Astrocyte of the hippocampus (primary cell): ENCODE data around the gene GTF2IRD1.
A peak's percentile ranks its signal among the peaks of the same experiment; 100 is the strongest.
"Not testable (repeated sequence)": the region's sequence is repeated elsewhere in the genome, so short reads cannot be mapped to it uniquely, and the experiment has no call there.

Experiments
- DNase-seq: peaks from one replicate; pipeline ENCODE4 v3.0.0; 2011; ENCODE audit warnings: low read depth, low spot score

GTF2IRD1 gene

DNA sequence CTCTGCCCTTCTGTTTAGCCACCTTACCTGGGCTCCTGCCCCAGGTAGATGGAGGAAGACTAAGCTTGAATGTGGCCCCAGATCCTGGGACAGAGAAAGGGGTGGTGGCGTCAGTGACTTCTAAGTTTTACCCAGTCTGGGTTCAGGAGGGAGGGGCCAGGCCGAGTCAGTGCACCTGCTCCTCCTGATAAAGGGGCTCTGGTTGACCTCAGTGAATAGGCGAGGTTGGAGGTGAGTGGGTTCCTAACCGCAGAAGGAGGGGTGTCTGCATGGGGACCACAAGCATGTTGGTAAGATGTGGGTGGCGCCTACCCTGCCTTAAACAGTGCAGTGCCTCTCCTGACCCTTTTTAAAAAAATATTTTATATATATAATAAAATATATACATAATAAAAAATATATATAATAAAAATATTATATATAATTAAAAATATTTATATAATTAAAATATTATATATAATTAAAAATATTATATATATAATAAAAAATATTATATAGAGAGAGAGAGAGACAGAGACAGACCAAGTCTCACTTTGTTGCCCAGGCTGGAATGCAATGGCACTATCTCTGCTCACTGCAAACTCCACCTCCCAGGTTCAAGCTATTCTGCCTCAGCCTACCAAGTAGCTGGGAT, 106.5 kb downstream of the GTF2IRD1 start:
- DNase-seq, result no peak

DNA sequence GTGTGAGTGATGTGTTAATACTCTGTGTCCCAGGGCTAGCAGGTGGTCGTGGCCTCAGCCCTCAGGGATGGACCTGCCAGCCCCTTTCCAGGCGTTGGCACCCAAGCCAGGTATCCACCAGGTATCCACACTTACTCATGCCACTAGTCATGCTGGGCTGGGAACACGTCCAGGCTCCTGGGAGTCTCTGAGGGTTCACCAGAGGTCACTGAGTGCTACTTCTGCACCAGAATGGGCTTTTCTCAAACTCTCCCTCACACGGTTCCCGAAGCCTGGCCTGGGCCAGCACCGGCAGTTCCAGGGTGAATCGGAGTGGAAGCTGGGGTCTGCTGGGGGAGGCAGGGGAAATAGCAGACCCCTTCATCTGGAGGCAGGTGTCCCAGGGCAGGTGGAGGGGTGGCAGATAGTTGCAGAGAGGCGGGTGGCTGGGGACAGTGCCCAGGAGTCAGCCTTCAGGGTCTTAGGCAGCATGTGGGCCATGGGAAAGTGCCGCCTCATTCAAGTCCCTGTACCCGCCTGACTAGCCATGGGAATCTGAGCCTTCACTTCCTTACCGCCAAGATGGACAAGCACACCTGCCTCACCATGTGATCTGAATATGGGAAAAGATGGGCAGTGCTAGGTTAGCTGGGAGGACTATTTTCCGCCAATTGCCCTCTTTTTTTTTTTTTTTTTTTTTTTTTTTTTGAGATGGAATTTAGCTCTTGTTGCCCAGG, 108.3 kb downstream of the GTF2IRD1 start:
- no peak for DNase-seq

- DNase-seq, result not testable (repeated sequence)
Measured at GRCh38 chr7:74563639-74564038, 109.9 kb downstream of the GTF2IRD1 start.

DNA sequence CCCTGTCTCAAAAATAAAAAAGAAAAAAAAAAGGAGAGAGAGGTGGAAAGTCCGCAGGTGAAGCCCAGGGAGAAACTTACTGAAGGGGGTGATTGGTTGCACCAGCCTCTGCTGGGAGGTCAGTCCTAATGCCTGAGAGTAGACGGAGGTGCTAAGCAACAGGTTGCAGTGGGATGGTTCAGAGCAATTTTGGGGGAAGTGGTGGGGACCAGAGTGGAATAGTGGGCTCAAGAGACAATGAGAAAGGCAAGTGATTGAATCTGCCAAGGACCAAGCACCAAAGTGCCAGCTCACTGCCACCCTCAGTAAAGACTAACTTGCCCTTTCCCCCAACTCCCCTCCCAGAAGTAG, 113.6 kb downstream of the GTF2IRD1 start:
- DNase-seq, result no peak

DNA sequence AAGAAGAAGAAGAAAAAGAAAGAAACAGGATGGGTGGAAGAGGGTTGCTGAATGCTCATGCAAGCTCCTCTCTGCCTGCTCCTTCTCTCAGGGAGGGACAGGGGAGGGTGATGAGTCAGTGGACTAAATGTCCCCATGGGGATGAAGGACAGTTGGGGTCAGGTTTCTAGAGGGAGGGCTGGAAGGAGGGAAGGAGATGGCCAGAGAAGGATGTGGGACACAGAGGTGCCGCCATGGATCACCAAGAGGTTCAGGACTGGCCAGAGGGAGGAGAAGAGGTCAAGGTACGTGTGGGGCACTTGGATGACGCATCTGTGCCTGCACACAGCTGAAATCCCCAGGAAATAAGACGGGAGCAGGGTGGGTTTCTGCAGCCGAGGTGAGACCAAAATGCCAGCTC, 115.0 kb downstream of the GTF2IRD1 start:
- DNase-seq, result no peak

DNA sequence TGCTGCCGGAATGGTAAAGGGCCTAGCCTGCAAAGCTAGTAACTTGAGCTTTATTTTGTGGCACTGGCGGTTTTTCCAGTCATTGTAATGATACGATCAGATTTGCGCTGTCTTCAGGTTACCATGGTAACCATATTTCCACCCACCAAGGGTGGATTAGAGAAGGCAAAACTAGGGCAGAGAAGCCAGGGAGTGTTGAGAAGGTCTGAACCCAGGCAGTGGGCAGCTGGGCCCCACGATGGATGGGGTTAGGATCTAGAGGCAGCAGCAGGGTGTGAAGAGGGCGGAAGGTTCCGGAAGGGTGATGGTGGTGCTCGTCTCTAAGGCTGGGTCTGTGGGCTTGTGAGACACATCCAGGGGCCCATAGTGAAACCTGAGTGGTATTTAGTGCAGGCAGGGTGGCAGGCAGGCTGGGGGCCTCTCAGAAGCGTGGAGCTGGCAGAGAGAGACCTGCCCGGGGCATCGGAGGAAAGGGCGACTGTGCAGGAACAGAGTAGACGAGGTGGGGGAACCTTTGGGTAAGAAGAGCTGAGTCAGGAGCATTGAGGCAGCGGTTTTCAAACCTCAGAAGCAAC, 115.9 kb downstream of the GTF2IRD1 start:
- no peak for DNase-seq

DNA sequence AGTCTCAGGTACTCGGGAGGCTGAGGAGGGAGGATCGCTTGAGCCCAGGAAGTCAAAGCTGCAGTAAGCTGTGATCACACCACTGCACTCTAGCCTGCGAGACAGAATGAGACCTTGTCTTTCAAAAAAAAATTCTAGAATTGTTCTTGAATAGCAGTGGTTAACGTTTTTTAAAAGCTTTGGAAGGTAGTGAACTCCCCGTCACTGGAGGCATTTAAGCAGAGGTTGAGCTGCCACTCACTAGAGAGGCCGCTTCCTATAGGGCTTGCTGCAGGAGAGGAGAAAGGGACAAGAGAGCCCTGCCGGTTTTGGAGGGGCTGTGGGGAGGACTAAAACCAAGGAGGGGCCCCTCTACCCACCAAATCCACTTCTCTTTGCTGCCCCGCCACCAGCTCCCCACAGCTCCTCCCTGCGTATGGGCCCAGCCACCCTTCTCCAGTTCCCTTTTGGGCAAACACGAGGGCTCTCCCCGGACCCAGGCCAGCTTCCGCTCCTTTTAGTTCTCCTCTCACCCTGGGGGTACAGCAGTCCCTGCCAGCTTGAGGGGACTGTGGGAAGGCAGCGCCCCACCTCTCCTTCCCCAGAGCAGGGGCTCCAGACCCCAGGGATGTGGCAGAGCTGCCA, 116.9 kb downstream of the GTF2IRD1 start:
- DNase-seq, result no peak

- DNase-seq, result peak; percentile 47
Measured at GRCh38 chr7:74572301-74572979, 118.7 kb downstream of the GTF2IRD1 start.

DNA sequence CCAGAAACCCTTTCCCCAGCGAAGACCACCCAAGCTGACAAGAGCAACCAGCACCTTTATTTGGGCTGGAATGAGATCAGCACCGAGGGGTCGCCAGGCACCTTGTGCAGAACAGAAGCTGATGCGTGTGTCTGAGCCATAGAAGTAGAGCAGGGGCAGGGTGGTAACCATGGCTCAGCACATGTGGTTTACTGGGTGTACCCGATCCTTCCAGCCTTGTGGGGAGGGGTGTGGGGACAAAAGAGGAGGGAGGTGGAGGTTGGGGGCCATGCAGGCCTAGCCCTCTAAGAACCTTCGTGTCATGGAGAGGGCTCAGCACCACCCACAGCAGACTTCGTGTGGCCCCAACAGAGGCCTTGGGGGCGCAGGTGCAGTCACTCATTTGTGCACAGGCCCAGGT, 119.8 kb downstream of the GTF2IRD1 start:
- DNase-seq, result no peak

GRCh38 chr7:74575083-74575784, 121.5 kb downstream of the GTF2IRD1 start:
- peak; percentile 86 for DNase-seq

GRCh38 chr7:74575811-74576210, 122.1 kb downstream of the GTF2IRD1 start:
- no peak for DNase-seq

DNA sequence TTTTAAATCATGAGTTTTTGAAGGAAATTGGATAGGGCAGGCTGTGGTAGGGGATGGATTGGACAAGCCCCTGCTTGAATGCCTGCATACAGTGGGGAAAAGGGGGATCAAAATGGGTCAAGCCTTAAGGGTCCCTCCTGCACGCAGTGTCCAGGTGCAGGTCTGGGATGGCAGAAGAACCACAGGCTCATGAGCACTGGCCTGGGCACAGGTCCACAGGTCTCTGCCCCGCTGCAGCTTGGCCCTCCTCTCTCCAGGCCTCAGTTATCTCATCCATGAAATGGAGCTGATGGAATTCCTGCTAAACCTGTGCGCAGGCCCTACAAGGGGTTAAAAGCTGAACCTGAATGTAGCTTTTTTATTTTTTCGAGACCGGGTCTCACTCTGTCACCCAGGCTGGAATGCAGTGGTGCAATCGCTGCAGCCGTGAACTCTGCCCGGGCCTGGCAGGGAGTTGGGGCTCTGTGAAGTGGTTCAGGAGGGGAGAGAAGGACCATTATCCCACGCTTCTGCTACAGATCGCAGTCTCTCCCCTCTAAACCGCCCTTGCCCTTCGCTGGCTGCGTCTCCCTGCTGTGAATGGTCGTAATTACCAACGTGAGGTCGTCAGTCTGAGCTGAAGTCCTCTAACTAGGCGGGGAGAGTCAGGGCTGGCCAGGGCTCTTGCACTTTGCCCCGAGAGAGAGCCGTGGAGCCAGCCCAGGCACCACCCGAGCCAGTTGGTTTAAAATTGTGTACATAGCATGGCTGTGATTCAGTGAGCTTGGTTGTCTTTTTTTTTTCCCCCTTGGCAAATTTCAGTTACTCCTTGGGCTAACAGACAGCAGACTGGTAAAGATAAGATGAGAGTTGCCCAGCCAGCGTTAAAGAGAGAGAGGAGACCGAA, 126.3 kb downstream of the GTF2IRD1 start:
- peak; percentile 43 for DNase-seq

GRCh38 chr7:74581916-74582440, 128.3 kb downstream of the GTF2IRD1 start:
- no peak for DNase-seq

GRCh38 chr7:74582447-74583039, 128.8 kb downstream of the GTF2IRD1 start:
- DNase-seq, result no peak

DNA sequence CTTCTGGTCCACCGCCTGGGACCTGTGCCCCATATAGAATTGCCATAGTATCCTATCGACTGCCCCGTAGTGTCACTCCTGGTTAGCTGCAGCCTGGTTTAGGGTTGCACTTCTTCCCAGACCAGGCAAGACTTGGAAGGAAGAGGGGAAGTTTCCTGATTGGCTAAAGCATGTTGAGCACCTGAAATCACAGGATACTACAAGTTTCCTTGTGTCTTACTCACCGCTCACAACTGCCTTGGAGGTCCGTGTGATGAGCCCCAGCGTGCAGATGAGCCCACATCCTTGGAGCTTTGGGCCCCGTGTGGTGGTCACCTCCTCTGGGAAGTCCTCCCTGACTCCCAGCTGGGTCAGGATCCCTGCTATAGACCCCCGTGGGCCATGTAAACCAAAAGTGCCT, 129.9 kb downstream of the GTF2IRD1 start:
- no peak for DNase-seq

DNA sequence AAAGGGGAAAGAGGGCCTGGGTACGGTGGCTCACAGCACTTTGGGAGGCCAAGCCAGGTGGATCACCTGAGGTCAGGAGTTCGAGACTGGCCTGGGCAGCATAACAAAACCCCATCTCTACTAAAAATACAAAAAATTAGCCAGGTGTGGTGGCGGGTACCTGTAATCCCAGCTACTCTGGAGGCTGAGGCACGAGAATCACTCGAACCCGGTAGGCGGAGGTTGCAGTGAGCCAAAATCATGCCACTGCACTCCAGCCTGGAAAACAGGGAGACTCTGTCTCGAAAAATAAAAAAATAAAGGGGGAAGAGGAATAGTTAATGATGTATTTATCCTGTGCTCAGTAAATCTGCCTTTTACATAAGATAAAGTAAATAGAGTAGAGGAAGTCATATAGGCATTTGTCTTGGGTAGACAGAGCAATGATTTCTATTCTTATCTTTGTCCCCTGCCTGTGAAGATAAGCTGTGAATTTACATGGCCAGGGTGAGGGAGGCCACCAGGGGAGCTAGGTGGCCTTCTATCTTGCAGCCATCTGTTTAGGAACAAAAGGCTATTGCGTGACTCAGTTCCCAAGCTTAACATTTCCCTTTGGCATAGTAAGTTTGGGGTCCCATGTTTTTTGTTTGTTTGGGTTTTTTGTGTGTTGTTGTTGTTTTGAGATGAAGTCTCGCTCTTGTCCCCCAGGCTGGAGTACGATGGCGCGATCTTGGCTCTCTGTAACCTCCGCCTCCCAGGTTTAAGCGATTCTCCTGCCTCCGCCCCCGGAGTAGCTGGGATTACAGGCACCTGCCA, 130.7 kb downstream of the GTF2IRD1 start:
- no peak for DNase-seq

DNA sequence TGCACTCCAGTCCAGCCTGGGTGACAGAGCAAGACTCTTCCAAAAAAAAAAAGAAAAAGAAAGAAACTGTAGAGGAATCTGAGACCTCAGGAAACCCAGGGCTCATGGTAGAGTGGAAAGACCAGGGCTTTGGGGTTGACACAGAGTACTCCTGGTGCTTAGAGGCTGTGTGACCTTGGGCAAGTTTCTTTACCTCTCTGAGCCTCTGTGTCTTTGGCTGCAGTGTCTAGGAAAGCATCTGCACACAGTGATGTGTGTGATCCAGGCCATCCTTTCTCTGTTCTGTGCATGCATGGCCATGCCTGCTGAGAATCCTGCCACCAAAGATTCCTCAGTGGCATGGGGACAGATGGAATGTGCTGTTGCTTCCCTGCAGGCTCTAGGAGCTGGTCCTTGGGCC, 132.1 kb downstream of the GTF2IRD1 start:
- no peak for DNase-seq

- DNase-seq, result no peak
Measured at GRCh38 chr7:74586258-74587175, 132.8 kb downstream of the GTF2IRD1 start.
